Epithelial cell of proximal tubule (primary cell): Measurements from ENCODE around the gene WSCD1. TPM values are rescaled to one million over a fixed set of nuclear protein-coding genes. Genes with fewer than 3 reads are reported as not detected.

ENCODE experiments used
- DNase-seq: peaks from one replicate; pipeline ENCODE4 v3.0.0-alpha.2; 2011; ENCODE audit warnings: low read depth
- H3K4me3 ChIP-seq: 2 replicates; pipeline ENCODE4 v1.5.1; 2011; ENCODE audit warnings: low read depth, mild to moderate bottlenecking, low read length
- CTCF ChIP-seq: conservative IDR thresholded peaks from 2 replicates; pipeline ENCODE4 v1.5.1; 2012; ENCODE audit warnings: low read depth, mild to moderate bottlenecking, low read length
- total RNA-seq: library from RNA; depleted of rRNA; stranded (reverse); fragments of >200 nt; gene quantifications from 2 replicates; pipeline ENCODE4 v1.2.3, GENCODE V29; 2015

The WSCD1 gene
- total RNA-seq, 1 donor from 2014 or later = 55.6 TPM

GRCh38 chr17:6108382-6108781 is 38.2 kb downstream of the WSCD1 start:
- TF ChIP-seq CTCF = no peak
- DNase-seq = no peak
- no peak overlapping the region for H3K4me3 ChIP-seq

GRCh38 chr17:6108987-6109386 is 38.8 kb downstream of the WSCD1 start:
- DNase-seq = no peak
- H3K4me3 ChIP-seq = no peak overlapping the region
- TF ChIP-seq CTCF = no peak

- no peak overlapping the region for H3K4me3 ChIP-seq
- DNase-seq = no peak
- no peak for TF ChIP-seq CTCF
These were observed 39.4 kb downstream of the WSCD1 start for GRCh38 chr17:6109536-6109935.

- no peak for DNase-seq
- TF ChIP-seq CTCF = no peak
- no peak overlapping the region for H3K4me3 ChIP-seq
These were observed 39.9 kb downstream of the WSCD1 start for GRCh38 chr17:6110088-6110487.

- TF ChIP-seq CTCF = no peak
- no peak overlapping the region for H3K4me3 ChIP-seq
- peak; percentile 52 for DNase-seq
These were observed 40.4 kb downstream of the WSCD1 start for GRCh38 chr17:6110592-6110991.

GRCh38 chr17:6120351-6120750 is 50.2 kb downstream of the WSCD1 start:
- no peak for DNase-seq
- no peak overlapping the region for H3K4me3 ChIP-seq
- TF ChIP-seq CTCF = no peak

GRCh38 chr17:6124856-6125255 is 54.7 kb downstream of the WSCD1 start:
- H3K4me3 ChIP-seq = no peak overlapping the region
- TF ChIP-seq CTCF = no peak
- DNase-seq = no peak
